Endometrial microvascular endothelial cells (primary cell): ENCODE measurements around the gene LIPI. TPM values are rescaled to one million over a fixed set of nuclear protein-coding genes. Genes with fewer than 3 reads are reported as not detected.
"Not testable (repeated sequence)": the region's sequence is repeated elsewhere in the genome, so short reads cannot be mapped to it uniquely, and the experiment has no call there.

Experiments used
- in situ Hi-C: cut with HindIII; loops from 2 replicates; pipeline ENCODE4 v1.10.0; 2017; ENCODE audit warnings: low sequenced_read_pairs, low pct_unique_long_range_greater_than_20kb; ENCODE audit errors: inconsistent ontology term
- total RNA-seq: library from RNA; depleted of rRNA; stranded (reverse); fragments of >200 nt; gene quantifications from one replicate; pipeline ENCODE4 v1.2.3, GENCODE V29; 2015; ENCODE audit errors: inconsistent ontology term

The LIPI gene
- not detected for total RNA-seq

- in situ Hi-C loops = no loop called here
Measured at GRCh38 chr21:14210738-14211137, at the start of gene LIPI. LIPI (minus strand) TSS chr21:14210955; CDS start chr21:14210845, 110 bp downstream.

GRCh38 chr21:14260174-14260764 lies 49.5 kb upstream of the LIPI start:
- in situ Hi-C loops = no loop called here

GRCh38 chr21:14259747-14260146 lies 49.0 kb upstream of the LIPI start:
- in situ Hi-C loops = no loop called here

GRCh38 chr21:14251336-14251735 lies 40.6 kb upstream of the LIPI start:
- in situ Hi-C loops = no loop called here

- in situ Hi-C loops = no loop called here
Measured at GRCh38 chr21:14245711-14246110, 35.0 kb upstream of the LIPI start.

GRCh38 chr21:14244911-14245310 lies 34.2 kb upstream of the LIPI start:
- in situ Hi-C loops = no loop called here

- in situ Hi-C loops = no loop called here
Measured at GRCh38 chr21:14243874-14244273, 33.1 kb upstream of the LIPI start.

- in situ Hi-C loops = no loop called here
Measured at GRCh38 chr21:14243461-14243860, 32.7 kb upstream of the LIPI start.

GRCh38 chr21:14241297-14241696 lies 30.5 kb upstream of the LIPI start:
- in situ Hi-C loops = no loop called here

GRCh38 chr21:14239281-14239680 lies 28.5 kb upstream of the LIPI start:
- in situ Hi-C loops = no loop called here

- in situ Hi-C loops = no loop called here
Measured at GRCh38 chr21:14236180-14236579, 25.4 kb upstream of the LIPI start.

GRCh38 chr21:14235101-14235500 lies 24.3 kb upstream of the LIPI start:
- in situ Hi-C loops = no loop called here

- in situ Hi-C loops = no loop called here
Measured at GRCh38 chr21:14229399-14229798, 18.6 kb upstream of the LIPI start.

- in situ Hi-C loops = no loop called here
Measured at GRCh38 chr21:14223365-14223764, 12.6 kb upstream of the LIPI start.

GRCh38 chr21:14215971-14216641 lies 5.4 kb upstream of the LIPI start, which contains the start of gene RBM11:
RBM11 (plus strand) TSS chr21:14216157; CDS start chr21:14216187, 30 bp downstream.
- in situ Hi-C loops = no loop called here

GRCh38 chr21:14213164-14213563 lies 2.4 kb upstream of the LIPI start:
- in situ Hi-C loops = no loop called here

GRCh38 chr21:14206222-14206621 lies 4.5 kb downstream of the LIPI start:
- in situ Hi-C loops = no loop called here

GRCh38 chr21:14166463-14167223 lies 44.1 kb downstream of the LIPI start:
- in situ Hi-C loops = not testable (repeated sequence)

- in situ Hi-C loops = no loop called here
Measured at GRCh38 chr21:14143999-14144398, 66.8 kb downstream of the LIPI start.

- in situ Hi-C loops = no loop called here
Measured at GRCh38 chr21:14124266-14124665, 86.5 kb downstream of the LIPI start.
